ENCODE measurements around the gene RAB15. TPM values are rescaled to one million over a fixed set of nuclear protein-coding genes. Genes with fewer than 3 reads are reported as not detected.

Gene RAB15
- total and polyA plus RNA-seq, 2 experiments from 2014 or later = 33.8 to 38.7 TPM

- 86% methylated on average over 17 of the region's 17 CpGs for WGBS (ENCODE audit: low lambda C conversion rate, missing lambda C conversion rate)
- H3K4me1 ChIP-seq (ENCODE audit: insufficient read depth) = peaks cover 32% of the 10 kb centered on the region
- TF ChIP-seq EZH2phosphoT487 (IDR thresholded peaks at IDR 0.05; ENCODE audit: low read depth, severe bottlenecking, unreplicated experiment) = no peak
- peak overlapping the region; percentile 39 for H3K4me2 ChIP-seq
- no peak for DNase-seq (ENCODE audit: low spot score)
- no peaks in the 10 kb centered on the region for H3K9me2 ChIP-seq (replicated peaks; ENCODE audit: insufficient read depth)
- peaks cover 22% of the 10 kb centered on the region for H3K79me2 ChIP-seq
- no peaks in the 10 kb centered on the region for H3K27me3 ChIP-seq
- no peak overlapping the region for H2AFZ ChIP-seq
- no peaks in the 10 kb centered on the region for H4K20me1 ChIP-seq (ENCODE audit: insufficient read depth, poor library complexity, severe bottlenecking)
- no peaks in the 10 kb centered on the region for H3K9me3 ChIP-seq (ENCODE audit: low read depth)
- no peaks in the 10 kb centered on the region for H3K36me3 ChIP-seq (replicated peaks; ENCODE audit: insufficient read depth, low read depth)
- no peak overlapping the region for H3K4me3 ChIP-seq
- H3K27ac ChIP-seq = peak overlapping the region; percentile 74
Observed at GRCh38 chr14:64938972-64939816, 32.9 kb downstream of the RAB15 start.

- H3K36me3 ChIP-seq (replicated peaks; ENCODE audit: insufficient read depth, low read depth) = no peaks in the 10 kb centered on the region
- 90% methylated on average over 1 of the region's 1 CpG for WGBS (ENCODE audit: low lambda C conversion rate, missing lambda C conversion rate)
- H3K27me3 ChIP-seq = no peaks in the 10 kb centered on the region
- peaks cover 27% of the 10 kb centered on the region for H3K79me2 ChIP-seq
- peak overlapping the region; percentile 58 for H3K27ac ChIP-seq
- no peak overlapping the region for H2AFZ ChIP-seq
- no peaks in the 10 kb centered on the region for H3K9me2 ChIP-seq (replicated peaks; ENCODE audit: insufficient read depth)
- no peaks in the 10 kb centered on the region for H3K9me3 ChIP-seq (ENCODE audit: low read depth)
- no peak overlapping the region for H3K4me2 ChIP-seq
- TF ChIP-seq CTCF (IDR thresholded peaks at IDR 0.05; ENCODE audit: poor library complexity) (peak; percentile 28), EZH2phosphoT487 (IDR thresholded peaks at IDR 0.05; ENCODE audit: low read depth, severe bottlenecking, unreplicated experiment) (no peak), EZH2 (IDR thresholded peaks at IDR 0.05; ENCODE audit: borderline replicate concordance) (no peak)
- no peak for DNase-seq (ENCODE audit: low spot score)
- H3K4me1 ChIP-seq (ENCODE audit: insufficient read depth) = peaks cover 32% of the 10 kb centered on the region
- H4K20me1 ChIP-seq (ENCODE audit: insufficient read depth, poor library complexity, severe bottlenecking) = no peaks in the 10 kb centered on the region
- no peak overlapping the region for H3K4me3 ChIP-seq
Observed at GRCh38 chr14:64937821-64938193, 34.3 kb downstream of the RAB15 start.

- Histone ChIP-seq H3K27me3 (no peaks in the 10 kb centered on the region), H3K4me1 (ENCODE audit: insufficient read depth) (peaks cover 32% of the 10 kb centered on the region), H3K4me3 (no peak overlapping the region), H3K27ac (peak overlapping the region; percentile 58), H3K9me2 (replicated peaks; ENCODE audit: insufficient read depth) (no peaks in the 10 kb centered on the region), H3K36me3 (replicated peaks; ENCODE audit: insufficient read depth, low read depth) (no peaks in the 10 kb centered on the region), H3K9me3 (ENCODE audit: low read depth) (no peaks in the 10 kb centered on the region), H2AFZ (no peak overlapping the region), H4K20me1 (ENCODE audit: insufficient read depth, poor library complexity, severe bottlenecking) (no peaks in the 10 kb centered on the region), H3K79me2 (peaks cover 28% of the 10 kb centered on the region), H3K4me2 (no peak overlapping the region)
- WGBS (ENCODE audit: low lambda C conversion rate, missing lambda C conversion rate) = 39% methylated on average over 1 of the region's 1 CpG
- TF ChIP-seq EZH2 (IDR thresholded peaks at IDR 0.05; ENCODE audit: borderline replicate concordance) (no peak), CTCF (IDR thresholded peaks at IDR 0.05; ENCODE audit: poor library complexity) (no peak), EZH2phosphoT487 (IDR thresholded peaks at IDR 0.05; ENCODE audit: low read depth, severe bottlenecking, unreplicated experiment) (no peak)
- DNase-seq (ENCODE audit: low spot score) = no peak
Observed at GRCh38 chr14:64937171-64937820, 34.8 kb downstream of the RAB15 start.

- H3K9me2 ChIP-seq (replicated peaks; ENCODE audit: insufficient read depth) = no peaks in the 10 kb centered on the region
- no peak overlapping the region for H3K27ac ChIP-seq
- peaks cover 14% of the 10 kb centered on the region for H3K79me2 ChIP-seq
- no peaks in the 10 kb centered on the region for H4K20me1 ChIP-seq (ENCODE audit: insufficient read depth, poor library complexity, severe bottlenecking)
- TF ChIP-seq EZH2phosphoT487 (IDR thresholded peaks at IDR 0.05; ENCODE audit: low read depth, severe bottlenecking, unreplicated experiment) (no peak), EZH2 (IDR thresholded peaks at IDR 0.05; ENCODE audit: borderline replicate concordance) (no peak), CTCF (IDR thresholded peaks at IDR 0.05; ENCODE audit: poor library complexity) (no peak)
- WGBS (ENCODE audit: low lambda C conversion rate, missing lambda C conversion rate) = 90% methylated on average over 2 of the region's 2 CpGs
- H2AFZ ChIP-seq = no peak overlapping the region
- no peak overlapping the region for H3K4me2 ChIP-seq
- DNase-seq (ENCODE audit: low spot score) = no peak
- peaks cover 5% of the 10 kb centered on the region for H3K36me3 ChIP-seq (replicated peaks; ENCODE audit: insufficient read depth, low read depth)
- no peak overlapping the region for H3K4me3 ChIP-seq
- peaks cover 32% of the 10 kb centered on the region for H3K4me1 ChIP-seq (ENCODE audit: insufficient read depth)
- H3K27me3 ChIP-seq = no peaks in the 10 kb centered on the region
- no peaks in the 10 kb centered on the region for H3K9me3 ChIP-seq (ENCODE audit: low read depth)
Observed at GRCh38 chr14:64935508-64935907, 36.6 kb downstream of the RAB15 start.

Measured in hepatocyte (in vitro differentiated cells).